HG02973 (cell line): ENCODE results near the gene COX7A1.

Experiments used
- ATAC-seq: cut with Tn5 transposase; IDR thresholded peaks from one replicate; pipeline ENCODE4 v1.9.1; 2021; ENCODE audit warnings: moderate library complexity; ENCODE audit not compliant: unreplicated experiment

Gene COX7A1

GRCh38 chr19:36113425-36113824, 38.8 kb downstream of the COX7A1 start:
- ATAC-seq = no peak

GRCh38 chr19:36112678-36113077, 39.6 kb downstream of the COX7A1 start:
- ATAC-seq = no peak

DNA sequence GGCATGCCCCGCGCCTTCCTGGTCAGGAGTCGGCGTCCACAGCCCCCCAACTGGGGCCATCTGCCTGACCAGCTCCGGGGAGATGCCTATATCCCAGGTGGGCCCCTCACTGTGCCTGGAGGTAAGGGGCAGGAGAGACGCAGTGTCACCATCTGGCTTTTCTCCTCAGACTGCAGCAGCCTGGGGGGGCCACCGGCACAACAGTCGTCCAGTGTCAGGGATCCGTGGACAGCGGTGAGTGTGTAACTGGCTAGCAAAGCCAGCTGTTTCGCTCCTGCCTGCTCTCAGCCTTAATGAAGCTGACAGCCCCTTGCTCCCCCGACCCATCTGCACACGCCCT, 41.1 kb downstream of the COX7A1 start:
- no peak for ATAC-seq

- no peak for ATAC-seq
These were observed 41.6 kb downstream of the COX7A1 start, which contains the start of gene OVOL3 for GRCh38 chr19:36110487-36111199. Gene OVOL3 (plus strand): TSS chr19:36111143. CDS start chr19:36111203, 60 bp downstream.

GRCh38 chr19:36108684-36109083, 43.6 kb downstream of the COX7A1 start:
- no peak for ATAC-seq

GRCh38 chr19:36106991-36107390, 45.3 kb downstream of the COX7A1 start:
- no peak for ATAC-seq

DNA sequence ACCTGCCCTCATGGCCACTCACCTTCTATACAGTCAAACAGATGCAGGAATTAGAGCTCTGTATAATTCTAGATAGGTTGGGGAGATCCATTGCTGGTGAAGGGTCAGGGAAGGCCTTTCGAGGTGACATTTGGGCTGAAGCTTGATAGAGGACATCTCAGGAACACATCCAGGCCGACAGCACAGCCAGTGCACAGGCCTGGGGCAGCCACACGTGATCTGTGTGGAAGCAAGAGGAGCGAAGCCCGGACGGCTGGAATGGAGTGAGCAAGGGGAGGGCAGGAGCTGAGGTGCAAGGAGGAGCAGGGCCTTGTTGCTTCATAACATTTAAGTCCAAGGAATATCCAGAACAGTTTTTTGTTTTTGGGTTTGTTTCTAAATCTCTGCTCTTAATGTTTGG, 45.8 kb downstream of the COX7A1 start:
- ATAC-seq = no peak

GRCh38 chr19:36103842-36104552, 48.2 kb downstream of the COX7A1 start:
- no peak for ATAC-seq

DNA sequence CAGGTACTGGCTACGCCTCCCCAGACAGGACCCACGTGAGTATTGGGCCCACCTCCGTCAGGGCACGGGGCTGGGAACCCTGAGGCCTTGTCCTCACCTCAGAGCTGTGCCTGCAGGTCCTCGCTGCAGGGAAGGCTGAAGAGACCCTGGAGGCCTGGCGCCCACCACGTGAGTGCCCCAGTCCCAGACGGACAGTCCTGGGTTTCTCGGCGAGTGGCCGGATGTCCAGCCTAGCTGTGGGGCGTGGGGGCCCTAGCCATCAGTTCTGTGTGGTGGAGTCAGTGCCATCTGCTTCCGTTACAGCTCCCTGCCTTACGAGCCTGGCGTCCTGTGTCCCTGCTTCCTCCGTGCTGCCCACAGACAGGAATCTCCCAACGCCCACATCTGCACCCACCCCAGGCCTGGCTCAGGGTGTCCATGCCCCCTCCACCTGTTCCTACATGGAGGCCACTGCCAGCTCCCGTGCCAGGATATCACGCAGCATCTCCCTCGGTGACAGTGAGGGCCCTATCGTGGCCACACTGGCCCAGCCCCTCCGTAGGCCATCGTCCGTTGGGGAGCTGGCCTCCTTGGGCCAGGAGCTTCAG, 49.1 kb downstream of the COX7A1 start:
- no peak for ATAC-seq

DNA sequence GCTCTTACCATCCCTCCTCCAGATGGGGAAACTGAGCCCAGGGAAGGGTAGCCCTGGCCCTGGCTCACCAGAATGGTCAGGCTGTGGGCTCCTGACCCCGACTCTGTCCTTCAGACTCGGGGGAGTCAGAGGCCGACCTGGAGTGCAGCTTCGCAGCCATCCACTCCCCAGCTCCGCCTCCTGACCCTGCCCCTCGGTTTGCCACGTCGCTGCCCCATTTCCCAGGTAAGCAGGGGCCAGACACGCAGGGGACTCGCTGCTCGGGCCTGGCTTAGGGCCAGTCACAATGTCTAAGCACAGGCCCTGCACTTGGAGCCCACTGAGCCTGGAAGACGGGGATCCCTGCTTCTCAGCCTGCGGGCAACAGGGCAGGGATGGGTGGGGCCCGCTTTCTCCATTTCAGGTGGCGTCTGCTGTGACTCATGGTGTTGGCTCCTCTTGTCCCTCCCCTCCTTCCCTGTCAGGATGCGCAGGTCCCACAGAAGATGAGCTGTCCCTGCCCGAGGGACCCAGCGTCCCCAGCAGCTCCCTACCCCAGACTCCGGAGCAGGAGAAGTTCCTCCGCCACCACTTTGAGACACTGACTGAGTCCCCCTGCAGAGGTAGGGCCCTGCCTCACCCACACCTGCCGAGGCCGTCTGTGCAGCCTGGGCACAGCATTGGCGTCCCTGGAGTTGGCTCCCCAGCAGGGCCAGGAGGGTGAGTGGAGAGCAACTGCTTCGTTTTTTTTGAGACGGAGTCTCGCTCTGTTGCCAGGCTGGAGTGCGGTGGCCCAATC, 50.5 kb downstream of the COX7A1 start:
- no peak for ATAC-seq
